HG02623 (cell line): ENCODE data around the gene ELOVL1.
A peak's percentile ranks its signal among the peaks of the same experiment; 100 is the strongest.
"Not testable (repeated sequence)": the region's sequence is repeated elsewhere in the genome, so short reads cannot be mapped to it uniquely, and the experiment has no call there.

ENCODE experiments used
- ATAC-seq: cut with Tn5 transposase; IDR thresholded peaks from one replicate; pipeline ENCODE4 v1.9.1; 2021; ENCODE audit warnings: moderate library complexity; ENCODE audit not compliant: unreplicated experiment

ELOVL1 gene

GRCh38 chr1:43367904-43368645 lies at the start of gene ELOVL1:
Gene ELOVL1 (minus strand): TSS chr1:43368011. CDS start chr1:43365609, 2,402 bp downstream.
- peak; percentile 71 for ATAC-seq

GRCh38 chr1:43415901-43416300 lies 48.1 kb upstream of the ELOVL1 start:
- no peak for ATAC-seq

GRCh38 chr1:43414634-43415223 lies 46.9 kb upstream of the ELOVL1 start:
- no peak for ATAC-seq

DNA sequence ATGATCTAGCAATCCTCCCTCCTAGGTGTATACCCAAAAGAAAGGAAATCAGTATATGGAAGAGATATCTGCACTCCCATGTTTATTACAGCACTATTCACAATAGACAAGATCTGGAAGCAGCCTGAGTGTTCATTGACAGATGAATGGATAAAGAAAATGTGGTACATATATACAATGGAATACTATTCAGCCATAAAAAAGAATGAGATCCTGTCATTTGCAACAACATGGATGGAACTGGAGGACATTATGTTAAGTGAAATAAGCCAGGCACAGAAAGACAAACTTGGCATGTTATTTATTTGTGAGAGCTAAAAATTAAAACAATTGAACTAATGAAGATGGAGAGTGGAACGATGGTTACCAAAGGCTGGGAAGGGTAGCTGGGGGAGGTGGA lies 45.6 kb upstream of the ELOVL1 start:
- ATAC-seq = not testable (repeated sequence)

- ATAC-seq = no peak
These were observed 42.8 kb upstream of the ELOVL1 start for GRCh38 chr1:43410571-43410970.

DNA sequence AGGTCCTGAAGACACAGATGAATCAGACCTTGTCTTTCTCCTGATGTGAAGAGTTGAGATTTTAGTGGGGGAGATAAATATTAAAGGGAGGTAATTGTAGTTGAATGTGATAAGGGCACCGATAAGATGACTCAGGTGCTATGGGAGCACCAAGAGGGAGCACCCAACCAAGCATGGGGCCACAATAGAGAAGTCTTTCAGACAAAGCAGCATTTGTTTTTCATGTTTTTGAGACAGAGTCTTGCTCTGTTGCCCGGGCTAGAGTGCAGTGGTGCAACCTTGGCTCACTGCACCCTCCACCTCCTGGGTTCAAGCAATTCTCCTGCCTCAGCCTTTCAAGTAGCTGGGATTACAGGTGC lies 38.0 kb upstream of the ELOVL1 start:
- ATAC-seq = no peak

DNA sequence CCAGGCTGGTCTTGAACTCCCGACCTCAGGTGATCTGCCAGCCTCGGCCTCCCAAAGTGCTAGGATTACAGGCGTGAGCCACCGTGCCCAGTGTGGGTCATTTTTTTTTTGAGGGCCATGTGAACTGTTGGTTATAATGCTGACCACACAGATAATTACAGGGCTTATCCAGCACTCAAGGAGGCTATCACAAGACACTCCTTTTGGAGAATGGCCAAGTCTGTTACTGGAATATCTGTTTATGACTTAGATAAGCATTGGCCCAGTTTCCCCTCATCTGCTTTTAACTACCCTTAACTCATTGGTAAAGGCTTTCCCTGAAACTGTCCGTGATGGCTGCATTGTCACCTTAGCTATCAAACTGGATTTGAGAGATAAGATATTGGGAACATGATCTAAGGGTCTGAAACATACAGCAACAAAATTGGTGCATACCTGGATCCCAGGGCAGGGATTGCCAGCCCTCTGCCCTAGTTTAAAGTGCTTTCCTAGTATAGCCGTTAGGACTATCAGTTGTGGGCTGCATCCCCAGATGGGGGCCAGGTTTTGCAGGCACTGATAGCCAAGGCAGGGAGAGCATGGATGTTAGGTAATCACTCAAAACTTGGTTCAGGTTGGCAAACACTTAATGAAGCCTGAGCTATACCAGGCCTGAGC lies 37.5 kb upstream of the ELOVL1 start:
- no peak for ATAC-seq

DNA sequence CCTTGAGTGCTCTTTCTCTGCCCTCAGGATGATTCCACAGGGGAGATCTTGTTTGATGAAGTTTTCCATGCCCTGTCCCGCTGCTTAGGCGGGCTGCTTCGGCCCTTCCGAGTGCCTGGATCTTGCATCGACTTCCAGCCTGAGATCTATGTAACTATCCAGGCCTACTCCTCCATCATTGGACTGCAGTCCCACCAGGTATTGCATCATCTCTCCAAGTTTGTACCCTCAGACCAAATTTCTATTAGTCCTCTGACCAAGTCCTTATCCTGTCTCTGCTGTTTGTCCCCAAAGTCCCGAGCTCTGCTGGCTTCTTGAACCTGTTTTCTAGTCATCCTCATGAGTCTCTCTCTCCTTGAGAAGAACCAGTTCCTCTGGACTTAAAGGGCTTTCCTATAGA lies 36.5 kb upstream of the ELOVL1 start:
- ATAC-seq = no peak

GRCh38 chr1:43402089-43402865 lies 34.5 kb upstream of the ELOVL1 start:
- no peak for ATAC-seq

DNA sequence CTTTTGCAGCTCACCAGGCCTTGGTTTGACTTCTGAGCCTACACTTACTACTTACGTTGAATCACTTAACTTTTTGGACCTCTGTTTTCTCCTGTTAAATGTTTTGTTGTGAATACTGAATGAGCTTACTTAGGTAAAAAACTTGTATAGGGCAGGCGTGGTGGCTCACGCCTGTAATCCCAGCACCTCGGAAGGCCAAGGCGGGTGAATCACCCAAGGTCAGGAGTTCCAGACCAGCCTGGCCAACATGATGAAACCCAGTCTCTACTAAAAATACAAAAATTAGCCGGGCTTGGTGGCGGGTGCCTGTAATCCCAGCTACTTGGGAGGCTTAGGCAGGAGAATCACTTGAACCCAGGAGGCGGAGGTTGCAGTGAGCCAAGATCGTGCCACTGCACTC lies 32.6 kb upstream of the ELOVL1 start:
- not testable (repeated sequence) for ATAC-seq

DNA sequence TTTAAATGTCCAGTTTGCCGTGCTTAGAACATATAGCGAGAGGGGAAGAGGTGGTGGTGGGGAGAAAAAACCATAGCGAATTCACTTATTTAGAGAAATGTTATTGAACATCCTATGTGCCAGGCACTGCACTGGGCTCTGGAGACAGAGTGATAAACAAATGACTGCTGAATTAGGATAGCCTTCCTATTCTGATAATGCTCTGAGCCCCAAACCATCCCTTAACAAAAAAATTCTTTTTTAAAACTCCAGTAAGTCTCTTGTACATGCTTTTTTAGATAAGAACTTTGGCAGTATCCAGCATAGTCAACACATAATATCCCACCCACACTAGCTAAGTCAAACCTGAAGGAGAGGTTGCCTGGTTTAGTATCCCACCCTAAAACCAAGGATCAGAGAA lies 30.4 kb upstream of the ELOVL1 start:
- ATAC-seq = no peak

GRCh38 chr1:43396059-43396458 lies 28.2 kb upstream of the ELOVL1 start:
- ATAC-seq = no peak

DNA sequence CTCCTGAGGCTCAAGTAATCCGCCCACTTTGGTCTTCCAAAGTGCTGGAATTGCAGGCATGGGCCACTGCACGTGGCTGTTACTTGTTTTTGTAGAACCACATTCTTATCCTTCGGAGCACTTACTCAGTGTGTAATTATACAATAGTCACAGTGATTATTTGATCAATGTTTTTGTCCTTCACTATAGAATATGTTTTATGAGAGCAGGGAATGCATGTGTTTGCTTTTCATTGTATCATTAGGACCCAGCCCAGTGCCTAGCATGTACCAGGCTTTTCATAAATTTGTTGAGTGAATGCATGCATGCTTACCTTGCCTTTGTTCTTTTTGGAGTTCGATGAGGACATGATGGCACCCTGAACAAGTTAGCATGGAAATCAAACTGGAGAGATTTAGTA lies 27.7 kb upstream of the ELOVL1 start:
- ATAC-seq = no peak

GRCh38 chr1:43392702-43393101 lies 24.9 kb upstream of the ELOVL1 start:
- no peak for ATAC-seq

DNA sequence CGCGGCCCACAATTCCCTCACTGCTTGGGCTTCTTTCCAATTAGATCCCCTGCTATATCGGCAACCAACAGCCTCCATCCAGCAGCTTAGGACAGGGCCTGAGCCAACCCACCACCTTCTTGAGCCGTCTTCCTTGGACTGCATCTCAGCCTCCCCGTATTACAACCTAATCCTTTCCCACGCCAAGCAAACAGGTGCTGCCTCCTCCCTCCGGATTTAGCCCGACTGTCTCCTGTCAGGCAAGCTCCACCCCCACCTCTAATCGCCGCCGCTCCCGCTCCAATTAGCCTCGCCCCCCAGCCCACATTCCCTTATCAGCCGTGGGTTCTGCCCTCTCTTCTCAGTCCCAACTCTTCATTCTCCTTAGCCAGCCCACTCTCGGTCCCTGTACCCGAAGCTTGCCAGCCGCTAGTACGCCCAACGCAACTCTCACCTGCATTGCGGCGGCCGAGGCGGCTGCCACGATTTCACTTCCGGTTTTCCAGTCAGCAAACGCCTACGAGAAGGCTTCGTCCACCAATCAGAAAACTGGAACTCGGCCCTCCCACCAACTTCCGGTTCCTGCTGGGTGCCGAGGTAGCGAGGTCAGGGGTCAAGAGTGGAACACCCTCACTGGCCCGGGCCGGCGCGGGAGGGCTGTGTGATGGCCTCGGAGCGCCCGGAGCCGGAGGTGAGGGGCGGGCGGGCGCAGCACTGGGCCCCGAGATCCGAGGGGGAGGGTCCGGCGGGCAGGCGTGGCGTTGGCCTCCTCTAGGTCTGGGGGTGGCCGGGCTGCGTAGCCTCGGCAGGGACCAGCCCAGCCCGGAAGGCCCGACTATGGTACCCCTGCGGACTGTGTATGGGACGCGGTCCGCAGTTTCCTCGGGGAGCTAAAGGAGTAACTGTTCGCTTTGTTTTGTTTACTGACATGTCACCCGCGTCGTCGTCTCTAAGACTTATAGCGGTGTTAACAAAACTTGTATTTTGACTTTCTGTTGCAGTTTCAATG lies 21.8 kb upstream of the ELOVL1 start, which contains the start of the genes MED8 and SZT2:
MED8 (minus strand) TSS at position 475 of the 988 bp plus-strand sequence; CDS start at position 439, 36 bp downstream.
SZT2 (plus strand) TSS at position 574 of the 988 bp plus-strand sequence; CDS start at position 644, 70 bp downstream.
- peak; percentile 89 for ATAC-seq

DNA sequence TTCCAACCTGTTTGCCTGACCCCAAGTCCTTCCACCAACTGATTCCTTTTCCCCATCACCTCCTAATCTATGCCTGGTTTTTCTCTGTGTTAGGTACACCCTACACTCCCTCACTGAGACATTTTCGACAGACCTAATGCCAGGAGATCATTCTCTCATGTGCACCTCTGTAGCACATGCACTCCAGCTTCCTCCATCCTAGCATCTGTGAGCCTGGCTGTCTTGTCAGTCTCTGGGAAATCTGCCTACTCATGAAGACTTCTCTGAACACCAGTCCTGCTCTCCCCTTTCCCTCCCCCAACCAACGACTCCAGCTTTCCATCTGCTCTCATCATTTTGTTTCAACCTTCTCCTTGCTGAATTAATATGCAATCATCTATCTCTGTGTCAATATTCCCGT lies 20.8 kb upstream of the ELOVL1 start:
- ATAC-seq = no peak

GRCh38 chr1:43387976-43388599 lies 20.3 kb upstream of the ELOVL1 start:
- no peak for ATAC-seq

GRCh38 chr1:43386676-43387075 lies 18.9 kb upstream of the ELOVL1 start:
- no peak for ATAC-seq

DNA sequence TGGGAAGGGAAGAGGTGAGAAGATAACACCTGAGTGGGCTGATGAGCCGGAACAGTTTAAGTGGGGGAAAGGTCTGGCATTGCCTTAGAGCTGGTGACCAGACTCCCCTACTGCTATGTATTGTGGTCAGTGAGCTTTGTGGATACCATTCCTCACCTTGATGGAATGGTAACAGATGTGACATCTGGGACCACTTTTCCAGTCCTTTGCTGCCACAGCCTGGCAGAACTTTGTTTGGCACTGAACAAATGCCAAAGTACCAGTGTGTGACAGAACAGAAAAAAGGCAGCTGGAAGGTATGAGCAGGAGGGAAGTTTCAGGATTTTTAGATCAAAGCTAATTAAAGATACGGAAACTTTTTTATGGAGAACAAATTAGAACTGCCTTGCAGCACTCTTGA lies 15.6 kb upstream of the ELOVL1 start:
- no peak for ATAC-seq
